OCI-LY3 (cell line): ENCODE measurements around the gene RGS19.

ENCODE experiments used
- H2AFZ ChIP-seq: fragments of 200-600, 300-600 bp; shearing (Covaris generic); 2 replicates; pipeline ENCODE4 v1.6.0; 2014; ENCODE audit warnings: antibody characterized with exemption, low read depth, low read length
- H3K27ac ChIP-seq: fragments of 200-600, 300-600 bp; sonication (generic); 2 replicates; pipeline ENCODE4 v1.5.1; 2014; ENCODE audit warnings: mild to moderate bottlenecking, low read length, moderate library complexity, mixed read lengths
- H3K27me3 ChIP-seq: fragments of 200-600, 300-600 bp; sonication (generic); 2 replicates; pipeline ENCODE4 v1.6.1; 2014; ENCODE audit warnings: low read depth, low read length, mixed read lengths
- H3K36me3 ChIP-seq: fragments of 200-600, 300-600 bp; sonication (generic); replicated peaks from 2 replicates; pipeline ENCODE3; 2014; ENCODE audit warnings: low read depth, low read length, mixed read lengths
- H3K4me1 ChIP-seq: fragments of 300-600, 200-600 bp; sonication (generic); 2 replicates; pipeline ENCODE4 v1.6.1; 2014; ENCODE audit warnings: low read length, mixed read lengths
- H3K4me2 ChIP-seq: fragments of 200-600, 300-600 bp; sonication (generic); 2 replicates; pipeline ENCODE4 v1.6.1; 2014; ENCODE audit warnings: low read length, mixed read lengths
- H3K4me3 ChIP-seq: fragments of 300-600, 200-600 bp; sonication (generic); 2 replicates; pipeline ENCODE4 v1.5.1; 2014; ENCODE audit warnings: antibody characterized with exemption, mild to moderate bottlenecking, low read length, moderate library complexity
- H3K79me2 ChIP-seq: fragments of 300-600, 200-600 bp; shearing (Covaris generic); 2 replicates; pipeline ENCODE4 v1.6.1; 2014; ENCODE audit warnings: mild to moderate bottlenecking, low read length, mixed read lengths
- H3K9ac ChIP-seq: fragments of 300-600, 200-600 bp; shearing (Covaris generic); 2 replicates; pipeline ENCODE4 v1.6.0; 2014; ENCODE audit warnings: mild to moderate bottlenecking, low read length, moderate library complexity
- H3K9me3 ChIP-seq: fragments of 200-600, 300-600 bp; shearing (Covaris generic); 2 replicates; pipeline ENCODE4 v1.6.1; 2014; ENCODE audit warnings: low read length, mixed read lengths; ENCODE audit not compliant: insufficient read depth
- H4K20me1 ChIP-seq: fragments of 200-600, 300-600 bp; sonication (generic); 2 replicates; pipeline ENCODE4 v1.6.1; 2016; ENCODE audit warnings: low read length, mixed read lengths; ENCODE audit not compliant: insufficient read depth
- EZH2phosphoT487 ChIP-seq: fragments of 200-600 bp; shearing (Covaris generic); IDR thresholded peaks from 2 replicates; pipeline ENCODE4 v1.6.1; 2018; ENCODE audit warnings: antibody characterized with exemption, mixed run types, low read depth
- TF ChIP-seq, protein P1 (sequence below): fragments of 200-600, 300-600 bp; sonication (generic); IDR thresholded peaks from 2 replicates; pipeline ENCODE4 v1.5.1; 2014; ENCODE audit warnings: antibody characterized with exemption, low read length, low read depth

The RGS19 gene

DNA sequence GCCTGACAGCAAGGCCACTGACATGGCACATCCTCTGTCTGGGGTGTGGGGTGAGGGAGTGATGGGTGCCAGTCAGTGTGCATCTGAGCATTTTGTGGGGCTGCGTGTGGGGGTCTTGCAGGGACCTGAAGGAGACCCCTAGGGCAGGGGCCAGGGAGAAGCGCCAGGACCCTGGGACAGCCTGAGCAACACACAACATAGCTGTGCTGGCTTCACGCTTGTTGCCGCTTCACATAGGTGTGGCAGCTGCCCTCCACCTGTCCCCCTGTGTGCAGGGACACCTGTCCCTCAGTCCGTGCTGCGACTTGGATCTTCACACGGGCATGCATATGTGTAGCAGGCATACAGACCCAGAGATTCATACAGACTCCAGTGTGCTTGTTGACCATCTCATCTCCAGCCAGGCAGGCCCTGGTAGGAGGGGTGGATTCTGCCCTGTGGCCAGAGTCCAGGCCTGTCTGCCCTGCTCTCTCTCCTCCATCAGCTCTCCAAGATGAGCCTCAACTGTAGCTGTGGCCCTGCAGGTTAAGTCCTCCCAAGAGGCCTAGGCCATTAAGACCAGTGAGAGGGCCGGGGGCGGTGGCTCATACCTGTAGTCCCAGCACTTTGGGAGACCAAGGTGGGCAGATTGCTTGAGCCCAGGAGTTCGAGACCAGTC, 31.2 kb upstream of the RGS19 start:
- Histone ChIP-seq H3K9me3 (no peaks in the 10 kb centered on the region), H3K4me1 (peaks cover 11% of the 10 kb centered on the region), H4K20me1 (no peaks in the 10 kb centered on the region), H3K4me2 (no peak overlapping the region), H3K4me3 (no peak overlapping the region), H2AFZ (no peak overlapping the region), H3K27ac (no peak overlapping the region), H3K79me2 (no peaks in the 10 kb centered on the region), H3K27me3 (no peaks in the 10 kb centered on the region), H3K36me3 (no peaks in the 10 kb centered on the region), H3K9ac (no peak overlapping the region)
- TF ChIP-seq, protein P1, sequence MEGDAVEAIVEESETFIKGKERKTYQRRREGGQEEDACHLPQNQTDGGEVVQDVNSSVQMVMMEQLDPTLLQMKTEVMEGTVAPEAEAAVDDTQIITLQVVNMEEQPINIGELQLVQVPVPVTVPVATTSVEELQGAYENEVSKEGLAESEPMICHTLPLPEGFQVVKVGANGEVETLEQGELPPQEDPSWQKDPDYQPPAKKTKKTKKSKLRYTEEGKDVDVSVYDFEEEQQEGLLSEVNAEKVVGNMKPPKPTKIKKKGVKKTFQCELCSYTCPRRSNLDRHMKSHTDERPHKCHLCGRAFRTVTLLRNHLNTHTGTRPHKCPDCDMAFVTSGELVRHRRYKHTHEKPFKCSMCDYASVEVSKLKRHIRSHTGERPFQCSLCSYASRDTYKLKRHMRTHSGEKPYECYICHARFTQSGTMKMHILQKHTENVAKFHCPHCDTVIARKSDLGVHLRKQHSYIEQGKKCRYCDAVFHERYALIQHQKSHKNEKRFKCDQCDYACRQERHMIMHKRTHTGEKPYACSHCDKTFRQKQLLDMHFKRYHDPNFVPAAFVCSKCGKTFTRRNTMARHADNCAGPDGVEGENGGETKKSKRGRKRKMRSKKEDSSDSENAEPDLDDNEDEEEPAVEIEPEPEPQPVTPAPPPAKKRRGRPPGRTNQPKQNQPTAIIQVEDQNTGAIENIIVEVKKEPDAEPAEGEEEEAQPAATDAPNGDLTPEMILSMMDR: no peak
- TF ChIP-seq EZH2phosphoT487: no peak

DNA sequence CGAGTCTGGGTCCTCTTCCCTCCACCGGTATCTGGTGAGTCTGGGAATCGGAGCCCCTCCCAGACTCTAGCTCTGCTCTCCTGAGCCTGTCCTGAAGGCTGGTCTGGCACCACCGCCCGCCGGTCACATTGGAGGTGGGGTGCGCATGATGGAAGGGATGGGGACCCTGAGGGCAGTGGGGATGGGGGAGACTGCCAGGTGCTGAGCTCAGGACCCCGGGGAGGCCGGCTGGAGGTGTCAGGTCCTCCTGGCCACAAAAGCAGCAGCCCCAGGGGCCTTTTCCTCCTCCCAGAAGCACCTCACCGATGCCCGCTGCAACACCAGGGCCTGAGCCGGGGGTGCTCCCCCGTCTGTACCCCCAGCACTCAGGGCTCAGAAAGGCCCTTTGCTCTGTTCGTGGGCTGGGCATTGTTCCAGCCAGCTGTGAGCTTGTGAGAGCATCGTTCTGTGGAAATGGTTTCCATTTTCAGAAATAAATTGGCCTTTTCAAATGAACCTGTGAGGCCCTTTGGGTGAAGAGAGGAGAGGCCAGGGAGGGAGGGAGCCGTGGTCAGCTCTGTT, 30.6 kb upstream of the RGS19 start:
- Histone ChIP-seq H4K20me1 (no peaks in the 10 kb centered on the region), H3K79me2 (no peaks in the 10 kb centered on the region), H2AFZ (no peak overlapping the region), H3K27ac (no peak overlapping the region), H3K4me1 (peaks cover 11% of the 10 kb centered on the region), H3K4me2 (no peak overlapping the region), H3K9ac (no peak overlapping the region), H3K27me3 (no peaks in the 10 kb centered on the region), H3K36me3 (no peaks in the 10 kb centered on the region), H3K4me3 (no peak overlapping the region), H3K9me3 (no peaks in the 10 kb centered on the region)
- TF ChIP-seq, protein P1: no peak
- TF ChIP-seq EZH2phosphoT487: no peak

DNA sequence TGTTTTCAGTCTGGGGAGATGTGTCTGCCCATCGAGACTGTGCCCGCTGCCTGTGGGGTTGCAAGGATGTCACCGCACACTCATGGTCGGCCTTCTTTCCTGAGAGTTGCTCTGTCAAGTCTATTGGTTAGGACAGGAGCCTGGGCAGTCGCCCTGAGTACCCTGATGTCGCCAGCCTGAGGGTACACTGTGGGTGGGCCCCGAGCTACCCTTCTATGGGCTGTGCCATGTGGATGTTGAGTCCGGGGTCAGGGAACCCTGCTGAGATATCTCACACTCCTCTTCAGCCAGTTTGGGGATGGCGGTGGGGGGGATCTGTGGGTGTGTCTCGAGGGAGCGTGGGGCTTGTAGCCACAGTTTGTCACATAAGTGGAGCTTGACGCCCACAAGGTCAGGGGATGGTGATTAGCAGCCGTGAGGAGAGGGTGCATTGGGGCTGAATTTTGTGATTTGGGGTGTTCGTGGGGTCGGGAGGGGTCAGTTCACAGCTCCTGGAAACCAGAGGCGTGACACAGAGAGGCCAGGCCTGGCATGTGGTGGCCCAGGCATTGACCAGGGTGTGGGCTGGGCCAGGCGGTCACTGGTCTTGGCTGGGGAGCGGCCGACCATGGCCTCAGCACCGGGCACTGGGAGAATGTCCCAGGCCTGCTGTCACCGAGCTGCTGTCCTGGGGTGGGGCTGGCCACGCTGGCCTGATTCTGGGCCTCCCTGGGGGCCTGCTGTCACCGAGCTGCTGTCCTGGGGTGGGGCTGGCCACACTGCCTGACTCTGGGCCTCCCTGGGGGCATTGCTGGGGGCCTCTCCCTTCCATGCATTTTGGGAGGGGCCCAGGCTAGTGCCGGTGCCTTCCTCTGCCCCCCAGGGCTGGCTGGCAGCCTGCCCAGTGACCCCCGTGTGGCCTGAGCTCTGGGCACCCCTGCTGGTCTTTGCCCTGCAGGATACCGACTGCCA, 29.7 kb upstream of the RGS19 start:
- Histone ChIP-seq H3K27ac (no peak overlapping the region), H3K9me3 (no peaks in the 10 kb centered on the region), H3K4me3 (no peak overlapping the region), H3K9ac (no peak overlapping the region), H3K27me3 (no peaks in the 10 kb centered on the region), H4K20me1 (no peaks in the 10 kb centered on the region), H3K4me1 (peaks cover 11% of the 10 kb centered on the region), H3K79me2 (no peaks in the 10 kb centered on the region), H3K4me2 (no peak overlapping the region), H2AFZ (no peak overlapping the region), H3K36me3 (no peaks in the 10 kb centered on the region)
- TF ChIP-seq, protein P1: no peak
- TF ChIP-seq EZH2phosphoT487: no peak
